Caki2 (cell line): Measurements from ENCODE around the gene SLC12A9. TPM values are rescaled to one million over a fixed set of nuclear protein-coding genes. Genes with fewer than 3 reads are reported as not detected.

Source experiments
- DNase-seq: peaks from one replicate; pipeline ENCODE4 v3.0.0-alpha.2; 2015; ENCODE audit warnings: low read depth
- in situ Hi-C: cut with HindIII; loops from 2 replicates; pipeline ENCODE4 v1.10.0; 2016; ENCODE audit warnings: low sequenced_read_pairs, low pct_unique_long_range_greater_than_20kb, mixed read lengths
- total RNA-seq: library from RNA; depleted of rRNA; stranded (reverse); fragments of >200 nt; shearing (Covaris generic); gene quantifications from 2 replicates; pipeline ENCODE4 v1.2.3, GENCODE V29; 2014; ENCODE audit warnings: low replicate concordance

The SLC12A9 gene
- total RNA-seq, 1 experiment from 2014 or later, result 16.5 TPM

DNA sequence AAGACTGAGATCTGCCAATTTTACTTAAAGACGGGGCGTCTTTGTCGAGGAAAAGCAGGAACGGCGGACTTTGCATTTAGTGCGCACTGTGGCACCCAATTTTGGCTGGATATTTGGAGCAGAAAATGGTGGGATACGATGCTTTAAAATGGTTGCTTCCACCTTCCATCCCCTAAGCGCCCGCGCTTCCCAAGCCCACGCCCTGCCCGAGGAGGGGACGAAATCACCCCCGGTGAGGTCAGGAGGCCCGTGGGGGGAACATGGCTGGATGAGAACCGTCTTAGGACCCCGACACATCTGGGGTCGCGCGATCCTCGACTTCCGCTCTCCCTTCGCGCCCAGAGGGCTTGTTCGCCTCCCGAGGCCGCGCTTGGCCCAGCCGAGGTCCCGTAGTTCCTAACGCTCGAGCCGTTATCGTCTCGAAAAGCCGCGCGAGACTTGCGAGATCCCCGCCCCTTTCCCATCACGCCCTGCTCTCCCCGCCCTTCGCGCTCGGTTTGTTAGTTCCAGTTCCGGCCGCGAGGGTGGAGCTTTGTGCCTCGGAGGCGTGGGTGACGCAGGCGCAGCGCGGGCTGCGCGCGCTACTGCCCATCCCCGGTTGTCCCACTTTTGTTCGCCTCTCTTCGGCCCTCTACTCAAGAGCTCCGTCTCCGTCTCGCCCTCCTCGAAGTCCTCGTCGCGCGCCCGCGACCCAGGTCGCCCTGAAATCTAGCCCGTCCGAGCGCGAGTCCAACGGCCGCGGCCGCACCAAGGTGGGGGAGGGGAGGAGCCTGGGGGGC, 22.3 kb downstream of the SLC12A9 start, which contains the start of gene SRRT:
Gene SRRT (plus strand): TSS at position 527 of the 779 bp plus-strand sequence. CDS start 488 bp downstream, outside the sequence.
- DNase-seq, result peak; percentile 95
- in situ Hi-C loops, result no loop called here

DNA sequence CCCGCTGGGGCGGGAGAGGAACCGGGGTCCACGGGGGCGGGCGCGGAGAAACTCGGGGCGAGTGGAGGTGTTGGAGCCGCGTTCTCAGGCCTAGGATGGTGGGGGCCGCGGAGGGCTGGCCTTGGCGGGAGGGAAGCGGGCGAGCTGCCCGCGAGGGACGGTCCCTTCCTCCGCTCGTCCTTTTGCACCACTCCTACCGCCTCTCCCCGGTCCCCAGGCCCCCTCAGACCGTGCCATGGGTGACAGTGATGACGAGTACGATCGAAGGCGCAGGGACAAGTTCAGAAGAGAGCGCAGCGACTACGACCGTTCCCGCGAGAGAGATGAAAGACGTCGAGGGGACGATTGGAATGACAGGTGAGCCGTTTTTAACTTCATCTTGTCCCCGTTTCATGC, 22.8 kb downstream of the SLC12A9 start:
- in situ Hi-C loops, result no loop called here

DNA sequence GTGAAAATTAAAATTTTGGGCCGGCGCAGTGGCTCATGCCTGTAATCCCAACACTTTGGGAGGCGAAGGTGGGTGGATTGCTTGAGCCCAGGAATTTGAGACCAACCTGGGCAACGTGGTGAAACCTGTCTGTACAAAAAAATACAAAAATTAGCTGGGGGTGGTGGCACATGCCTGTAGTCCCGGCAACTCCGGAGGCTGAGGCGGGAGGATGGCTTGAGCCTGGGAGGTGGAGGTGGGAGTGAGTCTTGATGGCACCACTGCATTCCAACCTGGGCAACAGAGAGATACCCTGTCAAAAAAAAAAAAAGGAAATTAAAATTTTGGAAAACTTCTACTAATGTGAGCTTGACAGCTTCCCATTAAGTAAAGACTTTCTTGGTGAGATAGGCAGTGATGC, 25.5 kb downstream of the SLC12A9 start:
- in situ Hi-C loops, result no loop called here
- no peak for DNase-seq

More for the DNA sequence above, 22.8 kb downstream of the SLC12A9 start:
- DNase-seq, result no peak

DNA sequence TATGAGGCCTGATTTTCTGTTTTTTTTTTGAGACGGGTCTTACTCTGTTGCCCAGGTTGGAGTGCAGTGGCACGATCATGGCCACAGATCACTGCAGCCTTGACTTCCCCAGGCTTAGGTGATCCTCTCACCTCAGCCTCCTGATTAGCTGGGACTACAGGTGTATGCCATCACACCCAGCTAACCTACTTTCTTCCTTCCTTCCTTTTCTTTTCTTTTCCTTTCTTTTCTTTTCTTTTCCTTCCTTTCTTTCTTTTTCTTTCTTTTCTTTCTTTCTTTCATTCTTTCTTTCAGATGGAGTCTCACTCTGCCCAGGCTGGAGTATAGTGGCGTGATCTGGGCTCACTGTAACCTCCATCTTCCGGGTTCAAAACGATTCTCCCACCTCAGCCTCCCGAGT, 26.2 kb downstream of the SLC12A9 start:
- in situ Hi-C loops, result no loop called here
- DNase-seq, result no peak

DNA sequence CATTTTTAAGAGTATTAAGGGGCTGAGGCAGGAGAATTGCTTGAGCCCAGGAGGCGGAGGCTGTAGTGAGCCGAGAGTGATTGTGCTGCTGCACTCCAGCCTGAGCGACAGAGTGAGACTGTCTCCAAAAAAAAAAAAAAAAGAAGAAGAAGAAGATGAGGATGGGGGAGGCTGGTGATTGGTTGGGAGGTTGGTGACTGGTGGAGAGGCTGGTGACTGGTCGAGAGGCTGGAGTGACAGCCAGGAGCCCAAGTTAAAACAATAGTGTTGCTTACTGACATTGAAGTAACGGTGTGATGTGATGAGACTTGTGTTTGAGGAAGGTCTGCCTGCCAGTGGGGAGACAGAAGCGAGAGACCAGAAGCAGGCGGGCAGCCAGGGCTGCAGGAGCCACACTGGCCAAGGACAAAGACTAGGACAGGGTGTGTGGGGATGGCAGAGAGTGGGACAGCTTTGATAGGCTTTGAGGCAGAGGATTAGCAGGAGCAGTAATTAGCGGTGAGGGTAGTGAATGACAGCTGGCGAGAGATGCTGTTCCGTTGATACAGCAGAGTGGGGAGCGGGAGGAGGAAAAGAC, 27.3 kb downstream of the SLC12A9 start:
- no peak for DNase-seq
- in situ Hi-C loops, result no loop called here

DNA sequence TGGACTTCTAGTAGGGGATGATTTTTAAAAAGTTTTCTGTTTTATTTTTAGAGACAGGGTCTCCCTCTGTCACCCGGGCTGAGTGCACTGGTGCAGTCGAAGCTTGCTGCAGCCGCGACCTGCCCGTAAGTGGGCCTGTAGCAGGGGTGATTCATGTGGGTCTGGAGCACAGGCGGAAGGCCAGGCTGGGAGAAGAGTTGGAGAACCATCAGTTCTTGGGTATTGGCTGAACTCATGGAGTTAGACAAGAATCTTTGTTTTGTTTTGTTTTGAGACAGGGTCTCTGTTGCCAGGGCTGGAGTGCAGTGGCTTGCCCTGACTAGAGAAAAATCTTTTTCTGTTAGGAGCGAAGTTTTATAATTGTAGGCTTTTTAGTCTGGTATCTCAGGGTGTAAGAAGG, 28.1 kb downstream of the SLC12A9 start:
- in situ Hi-C loops, result no loop called here
- DNase-seq, result no peak

DNA sequence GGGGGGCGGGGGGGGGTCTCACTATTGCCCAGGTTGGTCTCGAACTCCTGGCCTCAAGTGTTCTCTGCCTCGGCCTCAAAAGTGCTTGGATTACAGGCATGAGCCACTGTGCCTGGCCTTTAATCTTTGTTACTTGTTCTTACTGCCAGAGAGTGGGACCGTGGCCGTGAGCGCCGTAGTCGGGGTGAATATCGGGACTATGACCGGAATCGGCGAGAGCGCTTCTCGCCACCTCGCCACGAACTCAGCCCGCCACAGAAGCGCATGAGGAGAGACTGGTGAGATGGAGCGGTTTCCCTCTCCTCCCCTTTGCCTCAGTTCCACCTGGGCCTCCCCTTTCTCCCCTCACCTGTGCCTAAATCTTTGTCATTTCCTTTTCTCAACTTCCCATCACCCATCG, 28.6 kb downstream of the SLC12A9 start:
- in situ Hi-C loops, result no loop called here

DNA sequence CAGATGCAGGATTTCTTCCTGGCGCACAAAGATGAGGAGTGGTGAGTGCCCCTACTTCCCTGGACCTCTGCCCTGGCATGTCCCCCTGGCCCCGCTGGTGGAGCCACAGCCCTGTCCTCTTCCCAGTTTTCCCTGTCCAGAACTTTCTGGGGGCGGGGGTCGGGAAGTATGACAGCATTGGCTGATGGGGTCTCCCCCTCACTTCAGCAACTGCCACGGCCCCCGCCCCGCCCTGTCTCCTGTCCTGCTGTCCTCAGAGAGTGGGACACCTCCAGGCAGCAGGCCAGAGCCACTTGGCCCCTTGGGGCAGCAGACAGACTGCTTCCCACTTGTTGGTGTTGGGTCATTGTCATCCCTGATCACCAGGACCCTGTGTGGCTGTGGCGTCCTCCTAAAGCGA, 29.7 kb downstream of the SLC12A9 start:
- in situ Hi-C loops, result no loop called here
- DNase-seq, result no peak

More for the DNA sequence above, 28.6 kb downstream of the SLC12A9 start:
- no peak for DNase-seq

DNA sequence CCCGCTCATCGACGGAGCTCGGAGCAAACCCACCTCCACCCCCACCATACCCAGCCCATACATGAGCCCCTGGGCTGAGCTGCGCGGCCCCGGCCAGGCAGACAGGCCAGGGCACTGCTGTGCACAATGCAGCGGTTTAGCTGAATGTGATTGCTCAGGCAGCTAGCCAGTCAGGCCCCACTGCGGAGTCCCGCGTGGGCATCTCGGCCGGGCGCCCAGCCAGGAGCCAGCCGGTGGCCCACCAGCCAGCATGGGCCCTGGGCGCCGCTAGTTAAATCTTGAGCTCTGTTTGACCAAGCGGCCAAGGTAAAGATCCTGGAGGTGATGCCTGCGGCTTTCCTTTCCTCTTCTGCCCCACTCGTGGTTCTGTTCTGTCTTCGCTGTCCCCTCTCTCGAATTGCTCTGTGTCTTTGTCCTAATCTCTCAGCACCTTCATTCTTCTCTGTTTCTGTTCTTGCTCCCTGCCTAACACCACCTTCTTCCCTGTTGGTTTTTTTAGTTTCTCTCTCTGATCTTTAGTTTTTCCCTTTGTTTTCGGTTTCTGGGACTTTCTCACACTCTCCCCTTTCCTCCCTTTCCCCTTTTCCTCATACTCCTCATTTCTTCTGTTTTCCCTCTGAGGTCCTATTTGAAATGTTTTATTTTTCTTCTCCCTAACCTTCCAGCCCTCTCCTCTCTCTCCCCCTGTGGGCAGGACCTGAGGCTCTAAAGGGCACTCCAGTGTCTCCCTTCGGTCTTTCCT, 30.4 kb downstream of the SLC12A9 start:
- in situ Hi-C loops, result no loop called here
- no peak for DNase-seq

DNA sequence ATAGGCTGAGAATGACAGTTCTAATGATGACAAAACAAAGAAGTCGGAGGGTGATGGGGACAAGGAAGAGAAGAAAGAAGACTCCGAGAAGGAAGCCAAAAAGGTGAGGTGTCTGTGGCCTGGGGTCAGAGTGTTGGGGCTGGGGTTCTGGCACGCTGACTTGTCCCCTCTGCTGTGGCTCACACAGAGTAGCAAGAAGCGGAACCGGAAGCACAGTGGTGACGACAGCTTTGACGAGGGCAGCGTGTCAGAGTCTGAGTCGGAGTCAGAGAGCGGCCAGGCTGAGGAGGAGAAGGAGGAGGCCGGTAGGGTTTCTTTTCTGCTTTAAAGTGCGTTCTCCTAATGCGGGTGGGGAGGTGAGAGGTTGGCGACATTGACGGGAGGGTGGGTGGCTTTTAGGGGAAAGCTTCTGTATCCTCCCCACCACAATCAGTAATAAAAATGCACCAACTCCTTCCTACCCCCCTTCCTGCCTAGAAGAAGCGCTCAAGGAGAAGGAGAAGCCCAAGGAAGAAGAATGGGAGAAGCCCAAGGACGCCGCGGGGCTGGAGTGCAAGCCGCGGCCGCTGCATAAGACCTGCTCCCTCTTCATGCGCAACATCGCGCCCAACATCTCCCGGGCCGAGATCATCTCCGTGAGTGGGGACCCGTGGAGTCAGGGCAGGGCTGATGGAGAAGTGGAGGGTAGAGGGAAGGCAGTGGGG, 32.4 kb downstream of the SLC12A9 start:
- in situ Hi-C loops, result no loop called here
- DNase-seq, result no peak

DNA sequence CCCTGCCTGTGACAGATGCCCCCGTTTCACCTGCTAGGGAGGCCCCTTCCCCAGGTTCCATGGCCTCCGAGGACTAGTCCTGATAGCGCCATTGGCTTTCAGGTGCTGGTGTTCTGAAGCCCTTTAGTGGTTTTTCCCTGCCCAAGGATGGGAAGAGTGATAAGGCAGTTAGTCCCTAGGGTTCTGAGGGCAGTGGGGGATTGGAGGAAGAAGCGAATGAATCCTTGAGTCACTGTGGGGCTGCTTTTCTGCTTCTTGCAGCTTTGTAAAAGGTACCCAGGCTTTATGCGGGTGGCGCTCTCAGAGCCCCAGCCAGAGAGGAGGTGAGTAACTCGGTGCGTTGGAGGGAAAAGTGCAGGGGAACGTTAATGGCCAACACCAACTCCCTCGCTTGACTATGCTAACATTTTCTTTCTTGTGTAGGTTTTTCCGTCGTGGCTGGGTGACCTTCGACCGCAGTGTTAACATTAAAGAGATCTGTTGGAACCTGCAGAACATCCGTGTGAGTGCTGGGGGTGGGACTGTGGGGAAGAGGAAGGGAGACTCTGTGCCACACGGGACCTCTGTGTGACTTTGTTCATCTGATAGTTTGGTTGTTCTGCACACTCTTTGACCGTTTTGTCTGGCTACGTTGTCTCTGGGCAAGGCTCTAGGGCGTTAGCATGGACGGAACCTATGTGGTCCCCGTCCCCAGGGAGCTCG, 33.1 kb downstream of the SLC12A9 start:
- no peak for DNase-seq
- in situ Hi-C loops, result no loop called here

DNA sequence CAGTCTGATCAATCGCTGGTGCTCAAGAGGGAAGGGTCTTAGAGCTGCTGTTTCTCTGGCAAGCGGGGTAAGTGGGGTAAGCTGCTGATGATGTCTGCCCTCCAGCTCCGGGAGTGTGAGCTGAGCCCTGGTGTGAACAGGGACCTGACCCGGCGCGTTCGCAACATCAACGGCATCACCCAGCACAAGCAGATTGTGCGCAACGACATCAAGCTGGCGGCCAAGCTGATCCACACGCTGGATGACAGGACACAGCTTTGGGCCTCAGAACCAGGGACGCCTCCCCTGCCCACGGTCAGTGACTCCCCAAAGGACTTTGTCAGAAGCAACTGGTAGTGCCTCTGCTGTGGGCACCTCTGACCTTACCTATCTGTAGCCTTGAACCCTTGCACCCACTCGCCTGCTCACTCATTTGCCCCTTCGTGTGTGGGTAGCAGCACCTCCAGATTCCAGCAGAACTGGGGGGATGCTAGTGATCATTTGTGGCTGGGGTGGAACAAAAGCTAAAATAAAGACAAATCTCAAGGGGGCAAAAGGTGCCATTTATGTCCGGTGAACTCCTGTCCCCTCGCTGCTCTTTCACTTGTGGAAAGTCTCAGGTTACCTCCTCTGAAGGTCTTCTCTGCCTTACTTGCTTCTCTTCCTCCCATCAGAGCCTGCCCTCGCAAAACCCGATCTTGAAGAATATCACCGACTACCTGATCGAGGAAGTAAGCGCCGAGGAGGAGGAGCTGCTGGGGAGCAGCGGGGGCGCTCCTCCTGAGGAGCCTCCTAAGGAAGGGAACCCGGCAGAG, 33.8 kb downstream of the SLC12A9 start:
- in situ Hi-C loops, result no loop called here
- no peak for DNase-seq

DNA sequence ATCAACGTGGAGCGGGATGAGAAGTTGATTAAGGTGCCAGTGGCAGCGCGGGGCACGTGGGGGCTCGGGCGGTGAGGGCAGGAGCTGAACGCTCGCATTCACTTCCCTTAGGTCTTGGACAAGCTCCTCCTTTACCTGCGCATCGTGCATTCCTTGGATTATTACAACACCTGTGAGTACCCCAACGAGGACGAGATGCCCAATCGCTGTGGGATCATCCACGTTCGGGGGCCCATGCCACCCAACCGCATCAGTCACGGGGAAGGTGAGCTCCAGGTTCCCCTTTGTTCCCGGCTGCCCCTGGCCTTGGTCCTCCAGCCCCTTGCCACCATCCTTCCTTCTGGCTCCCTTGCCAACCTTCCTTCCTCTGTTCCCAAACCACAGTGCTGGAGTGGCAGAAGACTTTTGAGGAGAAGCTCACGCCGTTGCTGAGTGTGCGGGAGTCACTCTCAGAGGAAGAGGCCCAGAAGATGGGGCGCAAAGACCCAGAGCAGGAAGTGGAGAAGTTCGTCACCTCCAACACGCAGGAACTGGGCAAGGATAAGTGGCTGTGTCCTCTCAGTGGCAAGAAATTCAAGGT, 34.5 kb downstream of the SLC12A9 start:
- no peak for DNase-seq
- in situ Hi-C loops, result no loop called here

DNA sequence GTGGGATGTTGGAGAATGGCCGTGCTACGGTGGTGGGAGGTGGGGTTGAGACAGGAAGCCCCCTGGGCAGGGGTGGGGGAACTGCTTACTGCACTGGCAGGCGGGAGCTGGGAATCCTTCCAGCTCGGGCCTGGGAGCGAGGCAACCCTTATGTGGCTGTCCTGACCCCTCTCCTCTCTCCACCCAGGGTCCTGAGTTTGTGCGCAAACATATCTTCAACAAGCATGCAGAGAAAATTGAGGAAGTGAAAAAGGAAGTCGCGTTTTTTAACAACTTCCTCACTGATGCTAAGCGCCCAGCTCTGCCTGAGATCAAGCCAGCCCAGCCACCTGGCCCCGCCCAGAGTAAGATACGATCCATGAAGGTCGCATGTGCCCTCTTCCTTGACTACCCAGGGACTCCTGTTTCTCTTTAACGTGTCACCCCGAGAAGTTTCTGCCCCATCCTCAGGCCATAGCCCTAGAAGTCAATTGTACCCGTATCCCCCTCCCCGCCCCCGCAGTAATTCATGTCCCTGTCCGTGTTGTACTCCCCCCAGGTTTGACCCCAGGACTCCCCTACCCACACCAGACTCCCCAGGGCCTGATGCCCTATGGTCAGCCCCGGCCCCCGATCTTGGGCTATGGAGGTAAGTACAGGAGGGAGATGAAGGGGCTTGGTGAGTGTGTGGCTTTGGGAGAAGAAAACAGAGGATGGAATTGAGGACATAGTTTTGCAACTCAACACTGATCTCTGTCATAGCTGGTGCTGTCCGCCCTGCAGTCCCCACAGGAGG, 35.2 kb downstream of the SLC12A9 start:
- in situ Hi-C loops, result no loop called here
- DNase-seq, result no peak

DNA sequence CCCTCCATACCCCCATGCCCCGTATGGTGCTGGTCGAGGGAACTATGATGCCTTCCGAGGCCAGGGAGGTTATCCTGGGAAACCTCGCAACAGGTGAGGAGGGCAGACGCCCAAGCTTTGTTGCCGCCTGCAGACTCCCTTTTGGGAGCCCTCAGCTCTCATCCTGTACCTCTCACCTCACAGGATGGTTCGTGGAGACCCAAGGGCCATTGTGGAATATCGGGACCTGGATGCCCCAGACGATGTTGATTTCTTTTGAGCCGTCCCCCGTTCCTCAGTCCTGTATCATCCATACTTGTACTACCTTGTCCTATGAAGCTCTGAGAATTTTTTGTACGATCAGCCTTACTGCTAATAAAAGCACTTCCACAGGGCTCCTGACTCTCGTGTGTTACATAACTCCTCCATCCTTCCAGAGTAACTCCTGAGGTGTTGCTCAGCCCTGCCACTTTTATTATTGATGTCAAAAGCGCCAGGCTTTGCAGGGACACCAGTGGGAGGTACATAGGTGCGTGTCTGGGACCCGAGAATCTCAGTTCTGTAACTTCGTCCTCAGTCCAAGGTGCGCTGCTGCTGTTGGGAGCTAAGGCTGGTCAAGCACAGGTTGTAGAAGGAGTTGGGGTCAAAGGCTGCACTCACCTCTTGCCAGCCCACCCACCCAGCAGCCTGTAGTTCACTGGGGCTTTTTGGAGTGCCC, 35.9 kb downstream of the SLC12A9 start:
- in situ Hi-C loops, result no loop called here
- DNase-seq, result no peak
